EH (cell line): Measurements from ENCODE around the gene SPATS2.
"Not testable (repeated sequence)": the region's sequence is repeated elsewhere in the genome, so short reads cannot be mapped to it uniquely, and the experiment has no call there.

Experiments
- DNase-seq: peaks from one replicate; pipeline ENCODE4 v3.0.0-alpha.2; 2015; ENCODE audit warnings: low read depth

Gene SPATS2

GRCh38 chr12:49410818-49411217 is 43.6 kb downstream of the SPATS2 start:
- no peak for DNase-seq

DNA sequence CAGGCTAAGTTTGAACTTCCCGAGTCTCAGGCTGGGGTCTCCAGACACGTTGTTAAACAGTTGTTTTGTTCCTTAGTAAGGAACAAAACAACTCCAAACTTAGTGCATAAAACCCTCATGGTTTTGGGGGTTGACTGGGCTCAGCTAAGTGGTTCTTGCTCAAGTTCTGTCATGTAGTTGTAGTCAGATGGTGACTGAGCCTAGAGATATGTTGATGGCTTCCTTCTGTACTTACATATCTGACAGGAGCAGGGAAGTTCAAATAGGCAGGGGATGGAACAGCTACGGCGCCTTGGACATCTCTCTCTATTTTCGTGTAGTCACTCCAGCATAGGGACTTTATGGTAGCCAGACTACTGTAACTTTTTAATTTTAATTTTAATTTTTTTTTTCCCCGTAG is 45.7 kb downstream of the SPATS2 start:
- DNase-seq, result peak; percentile 11

- DNase-seq, result peak; percentile 51
Measured at GRCh38 chr12:49413796-49414195, 46.5 kb downstream of the SPATS2 start.

GRCh38 chr12:49414364-49414763 is 47.1 kb downstream of the SPATS2 start:
- DNase-seq, result no peak

DNA sequence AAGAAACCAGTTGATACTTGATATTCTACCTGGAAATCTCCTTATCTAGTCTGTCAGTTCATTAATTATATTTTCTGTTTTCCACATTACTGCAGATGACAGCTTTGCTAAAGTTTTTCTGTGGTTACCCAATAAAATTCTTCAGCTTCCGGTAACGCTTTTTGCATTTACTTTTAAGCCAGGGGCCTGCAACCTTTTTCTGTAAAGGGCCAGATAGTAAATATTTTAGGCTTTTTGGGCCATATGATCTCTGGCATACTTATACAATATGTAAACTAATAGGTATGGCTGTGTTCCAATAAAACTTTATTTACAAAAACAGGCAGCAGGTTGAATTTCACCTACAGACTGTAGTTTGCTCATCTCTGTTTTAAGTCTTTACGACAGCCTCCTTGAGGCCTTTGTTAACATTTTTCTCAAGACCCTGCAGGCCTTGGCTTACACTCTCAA is 48.3 kb downstream of the SPATS2 start:
- DNase-seq, result no peak

GRCh38 chr12:49416892-49417291 is 49.6 kb downstream of the SPATS2 start:
- DNase-seq, result no peak

GRCh38 chr12:49417558-49417957 is 50.3 kb downstream of the SPATS2 start:
- no peak for DNase-seq

DNA sequence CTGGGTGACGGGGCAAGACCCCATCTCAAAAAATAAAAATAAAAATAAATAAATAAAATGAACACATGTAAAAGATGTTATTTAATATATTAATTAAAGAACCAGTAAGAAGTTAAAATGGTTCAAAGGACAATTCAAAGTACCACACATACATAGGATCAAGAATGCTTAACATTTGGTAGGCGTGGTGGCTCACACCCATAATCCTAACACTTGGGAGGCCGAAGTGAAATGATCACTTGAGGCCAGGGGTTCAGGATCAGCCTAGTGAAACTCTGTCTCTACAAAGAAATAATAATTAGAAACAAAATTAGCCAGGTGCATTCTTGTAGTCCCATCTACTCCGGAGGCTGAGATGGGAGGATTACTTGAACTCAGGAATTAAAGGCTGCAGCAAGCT is 53.3 kb downstream of the SPATS2 start:
- DNase-seq, result no peak

- DNase-seq, result no peak
Measured at GRCh38 chr12:49422114-49422513, 54.9 kb downstream of the SPATS2 start.

DNA sequence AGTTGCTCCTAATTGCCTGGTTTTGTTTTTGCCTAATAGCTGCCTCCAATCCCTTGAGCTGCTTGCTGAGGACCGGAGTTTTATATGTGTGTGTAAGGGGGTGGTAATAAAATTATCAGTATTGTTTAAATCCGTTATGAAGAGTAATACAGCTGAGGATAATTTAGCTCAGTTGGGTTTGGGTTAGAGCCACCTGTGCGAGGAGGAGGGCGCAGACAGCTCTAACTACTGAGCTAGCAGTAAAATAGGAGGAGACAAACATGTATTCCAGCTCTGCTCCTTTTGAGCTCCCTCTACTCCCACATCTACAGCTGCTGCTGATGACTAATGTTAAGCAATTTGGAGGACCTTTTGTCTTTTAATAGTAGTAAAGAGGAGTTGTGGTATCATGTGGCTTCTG is 61.5 kb downstream of the SPATS2 start:
- DNase-seq, result peak; percentile 77

GRCh38 chr12:49432616-49433015 is 65.4 kb downstream of the SPATS2 start:
- no peak for DNase-seq

GRCh38 chr12:49436799-49437198 is 69.5 kb downstream of the SPATS2 start:
- DNase-seq, result not testable (repeated sequence)

- DNase-seq, result no peak
Measured at GRCh38 chr12:49439042-49439441, 71.8 kb downstream of the SPATS2 start.

- DNase-seq, result no peak
Measured at GRCh38 chr12:49440035-49440434, 72.8 kb downstream of the SPATS2 start.

GRCh38 chr12:49442915-49443314 is 75.7 kb downstream of the SPATS2 start:
- DNase-seq, result no peak

DNA sequence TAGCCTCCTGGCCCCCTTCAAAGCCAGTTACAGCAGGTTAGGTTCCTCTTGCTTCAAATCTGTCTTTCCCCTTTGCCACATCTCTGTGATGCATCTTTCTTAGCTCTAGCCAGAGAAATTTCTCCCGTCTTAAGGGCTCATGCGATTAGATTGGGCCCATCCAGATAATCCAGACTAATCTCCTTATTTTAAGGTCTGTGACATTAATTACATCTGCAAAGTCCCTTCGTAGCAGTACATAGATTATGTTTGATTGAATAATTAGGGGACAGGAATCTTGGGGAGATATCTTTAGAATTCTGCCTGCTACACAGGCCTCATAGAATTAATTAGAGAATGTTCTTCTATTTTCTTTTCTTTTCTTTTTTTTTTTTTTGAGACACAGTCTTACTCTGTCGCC is 79.3 kb downstream of the SPATS2 start:
- no peak for DNase-seq

DNA sequence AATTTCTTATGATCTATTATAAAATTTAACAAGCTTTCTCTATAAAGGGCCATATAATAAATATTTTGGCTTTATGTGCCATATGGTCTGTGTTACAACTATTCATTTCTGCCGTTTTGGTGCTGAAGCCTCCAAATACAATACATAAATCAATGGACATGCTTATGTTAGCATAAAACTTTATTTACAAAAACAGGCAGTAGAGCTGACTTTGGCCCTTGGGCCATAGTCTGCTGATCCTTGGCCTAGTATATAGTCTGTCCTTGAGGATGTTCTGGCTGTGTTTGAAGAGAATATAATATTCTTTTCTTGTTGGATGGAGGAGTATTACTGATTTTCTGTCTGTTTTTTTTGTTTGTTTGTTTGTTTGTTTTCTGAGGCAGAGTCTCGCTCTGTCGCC is 81.6 kb downstream of the SPATS2 start:
- DNase-seq, result no peak

DNA sequence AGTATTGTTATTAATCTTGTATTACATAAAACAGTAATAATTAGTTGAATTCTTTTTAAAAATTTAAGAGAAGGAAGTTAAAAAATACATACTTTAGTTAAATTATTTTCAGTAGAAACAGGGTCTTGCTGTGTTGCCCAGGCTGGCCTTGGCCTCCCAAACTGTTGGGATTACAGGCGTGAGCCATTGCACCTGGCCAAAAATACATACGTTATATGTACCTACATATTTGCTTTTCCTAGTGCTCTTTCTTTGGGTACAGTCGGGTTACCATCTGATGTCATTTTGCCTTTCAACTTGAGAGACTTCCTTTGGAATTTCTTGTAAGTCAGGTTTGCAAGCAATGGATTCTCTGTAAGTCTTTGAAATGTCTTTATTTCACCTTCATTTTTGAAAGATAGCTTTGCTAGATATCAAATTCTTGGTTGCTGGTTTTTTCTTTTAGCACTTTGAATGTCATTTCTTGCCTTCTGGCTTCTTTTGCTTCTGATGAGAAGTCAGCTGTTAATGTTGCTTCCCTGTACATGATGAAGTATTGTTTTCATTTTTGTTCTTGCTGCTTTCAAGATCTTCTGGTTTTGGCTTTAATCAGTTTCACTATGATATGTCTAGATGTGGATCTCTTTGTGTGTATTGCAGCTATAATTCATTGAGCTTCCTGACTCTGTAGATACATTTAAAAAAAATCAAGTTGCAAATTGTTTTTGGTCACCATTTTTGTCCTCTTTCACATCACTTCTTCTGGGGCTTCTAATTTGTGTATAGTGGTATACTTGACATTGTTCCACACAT is 84.4 kb downstream of the SPATS2 start:
- DNase-seq, result no peak

DNA sequence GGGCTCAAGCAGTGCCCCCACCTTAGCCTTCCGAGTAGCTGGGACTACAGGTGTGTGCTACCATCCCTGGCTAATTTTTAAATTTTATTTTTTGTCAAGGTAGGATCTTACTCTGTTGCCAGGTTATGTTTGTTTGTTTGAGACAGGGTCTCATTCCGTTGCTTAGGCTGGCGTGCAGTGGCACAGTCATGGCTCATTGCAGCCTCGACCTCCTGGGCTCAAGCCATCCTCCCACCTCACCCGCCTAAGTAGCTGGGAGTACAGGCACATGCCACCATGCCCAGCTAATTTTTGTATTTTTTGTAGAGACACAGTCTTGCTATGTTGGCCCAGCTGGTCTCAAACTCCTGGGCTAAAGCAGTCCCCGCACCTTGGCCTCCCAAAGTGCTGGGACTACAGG is 88.2 kb downstream of the SPATS2 start:
- no peak for DNase-seq

GRCh38 chr12:49456131-49456679 is 88.9 kb downstream of the SPATS2 start:
- no peak for DNase-seq

GRCh38 chr12:49458816-49459215 is 91.6 kb downstream of the SPATS2 start:
- no peak for DNase-seq

DNA sequence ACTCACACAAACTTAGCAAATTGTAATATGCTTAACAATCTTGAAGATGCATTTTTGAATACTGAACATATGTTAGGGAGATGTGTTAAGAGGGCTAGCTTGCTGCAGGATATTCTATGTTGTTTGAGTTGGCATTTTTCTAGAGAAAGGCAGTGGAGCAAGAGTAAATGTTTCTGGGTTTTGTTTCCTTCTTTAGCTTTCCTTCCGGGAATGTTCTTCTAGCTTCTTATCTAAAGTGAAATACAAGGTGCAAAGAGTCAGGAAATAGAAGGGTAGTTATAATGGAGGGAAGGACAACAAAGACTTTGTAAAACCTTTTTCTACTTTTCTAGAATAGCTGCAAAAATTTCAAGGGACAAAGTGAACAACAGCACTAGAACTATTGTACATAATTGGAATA is 94.0 kb downstream of the SPATS2 start:
- no peak for DNase-seq

- no peak for DNase-seq
Measured at GRCh38 chr12:49462083-49462744, 95.0 kb downstream of the SPATS2 start.
